Retinal pigment epithelial cell (primary cell): ENCODE data around the gene PRR15.

ENCODE experiments used
- DNase-seq: peaks from one replicate; pipeline ENCODE4 v3.0.0-alpha.2; 2010; ENCODE audit warnings: low read depth
- H3K4me3 ChIP-seq: 2 replicates; pipeline ENCODE4 v1.5.1; 2011; ENCODE audit warnings: mild to moderate bottlenecking, low read length, control low read depth, moderate library complexity
- TF ChIP-seq, protein P1 (sequence below): conservative IDR thresholded peaks from 2 replicates; pipeline ENCODE4 v1.5.1; 2011; ENCODE audit warnings: low read depth, low read length, control low read depth, inconsistent platforms

The PRR15 gene

DNA sequence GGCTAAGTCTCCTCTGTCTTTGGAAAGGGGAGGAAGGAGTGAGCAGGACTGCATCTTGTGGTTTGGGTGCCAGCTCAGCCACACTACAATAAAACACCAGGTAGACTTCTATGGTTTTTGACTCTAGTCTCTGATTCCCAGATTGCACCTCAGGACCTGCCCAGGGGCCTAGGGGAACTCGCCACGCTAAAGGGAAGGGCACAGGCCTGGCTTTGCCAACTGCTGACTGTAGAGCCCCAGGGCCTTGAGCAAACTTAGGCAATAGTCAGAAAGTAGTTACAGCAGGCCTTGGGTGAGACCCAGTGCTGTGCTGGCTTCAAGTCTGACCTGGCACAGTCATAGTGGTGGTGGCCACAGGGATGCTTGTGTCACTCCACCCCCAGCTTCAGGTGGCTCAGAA lies 24.2 kb upstream of the PRR15 start:
- TF ChIP-seq, protein P1, sequence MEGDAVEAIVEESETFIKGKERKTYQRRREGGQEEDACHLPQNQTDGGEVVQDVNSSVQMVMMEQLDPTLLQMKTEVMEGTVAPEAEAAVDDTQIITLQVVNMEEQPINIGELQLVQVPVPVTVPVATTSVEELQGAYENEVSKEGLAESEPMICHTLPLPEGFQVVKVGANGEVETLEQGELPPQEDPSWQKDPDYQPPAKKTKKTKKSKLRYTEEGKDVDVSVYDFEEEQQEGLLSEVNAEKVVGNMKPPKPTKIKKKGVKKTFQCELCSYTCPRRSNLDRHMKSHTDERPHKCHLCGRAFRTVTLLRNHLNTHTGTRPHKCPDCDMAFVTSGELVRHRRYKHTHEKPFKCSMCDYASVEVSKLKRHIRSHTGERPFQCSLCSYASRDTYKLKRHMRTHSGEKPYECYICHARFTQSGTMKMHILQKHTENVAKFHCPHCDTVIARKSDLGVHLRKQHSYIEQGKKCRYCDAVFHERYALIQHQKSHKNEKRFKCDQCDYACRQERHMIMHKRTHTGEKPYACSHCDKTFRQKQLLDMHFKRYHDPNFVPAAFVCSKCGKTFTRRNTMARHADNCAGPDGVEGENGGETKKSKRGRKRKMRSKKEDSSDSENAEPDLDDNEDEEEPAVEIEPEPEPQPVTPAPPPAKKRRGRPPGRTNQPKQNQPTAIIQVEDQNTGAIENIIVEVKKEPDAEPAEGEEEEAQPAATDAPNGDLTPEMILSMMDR: no peak
- DNase-seq: no peak
- no peak overlapping the region for H3K4me3 ChIP-seq

DNA sequence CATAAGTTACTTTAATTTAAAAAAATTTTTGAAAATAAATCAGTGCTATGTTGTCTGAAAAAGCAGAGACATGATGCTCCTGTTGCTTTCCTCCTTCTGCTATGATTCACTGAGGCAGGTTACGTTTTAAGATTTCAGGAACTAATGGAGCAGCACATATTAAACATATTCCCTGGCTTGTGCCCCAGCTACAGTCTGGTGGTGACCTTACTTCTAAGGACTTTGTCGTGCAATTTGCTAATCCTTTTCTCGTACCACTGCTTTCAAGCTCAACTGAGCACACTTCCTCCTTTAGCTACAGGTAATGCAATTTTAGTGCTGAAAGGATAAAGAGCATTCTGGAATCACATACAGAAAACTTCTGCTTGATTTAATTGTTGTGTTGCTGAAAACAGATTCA lies 16.2 kb upstream of the PRR15 start:
- H3K4me3 ChIP-seq: no peak overlapping the region
- no peak for DNase-seq
- TF ChIP-seq, protein P1: no peak

DNA sequence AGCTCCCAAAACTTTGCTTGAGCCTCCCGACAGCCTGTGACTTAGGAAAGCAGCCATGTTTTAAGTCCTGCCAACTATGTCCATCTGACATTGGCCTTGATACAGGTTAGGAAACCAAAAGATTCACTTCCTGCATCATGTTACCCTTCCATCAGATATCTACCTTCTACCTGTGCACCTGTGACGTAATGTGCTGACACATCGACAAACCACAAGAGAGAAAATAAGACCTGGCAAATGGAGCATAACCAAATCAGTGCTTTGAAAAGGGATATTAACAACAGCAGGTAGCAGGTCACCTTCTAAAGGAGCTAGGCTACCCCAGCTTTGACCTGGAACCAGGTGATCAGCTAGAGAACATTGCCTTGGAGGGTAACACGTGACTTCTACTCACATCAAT lies 14.8 kb upstream of the PRR15 start:
- TF ChIP-seq, protein P1: no peak
- no peak for DNase-seq

DNA sequence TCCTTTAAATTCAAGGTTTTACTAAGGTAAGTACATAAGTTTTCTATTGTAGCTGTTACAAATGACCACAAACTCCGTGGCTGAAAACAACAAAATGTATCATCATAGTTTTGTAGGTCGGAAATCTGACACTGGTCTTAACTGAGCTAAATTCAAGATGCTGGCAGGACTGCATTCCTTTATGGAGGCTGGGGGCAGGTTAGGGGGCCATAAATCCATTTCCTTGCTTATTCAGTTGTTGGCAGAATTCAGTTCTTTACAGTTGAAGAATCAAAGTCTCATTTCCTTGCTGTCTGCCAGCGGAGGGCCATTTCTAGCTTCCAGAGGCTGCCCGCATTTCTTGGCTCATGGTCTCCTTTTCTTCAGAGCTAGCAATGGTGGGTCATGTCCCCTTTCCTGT lies 11.2 kb upstream of the PRR15 start:
- no peak for DNase-seq
- TF ChIP-seq, protein P1: no peak
- H3K4me3 ChIP-seq: no peak overlapping the region

More for the DNA sequence above, 14.8 kb upstream of the PRR15 start:
- no peak overlapping the region for H3K4me3 ChIP-seq

DNA sequence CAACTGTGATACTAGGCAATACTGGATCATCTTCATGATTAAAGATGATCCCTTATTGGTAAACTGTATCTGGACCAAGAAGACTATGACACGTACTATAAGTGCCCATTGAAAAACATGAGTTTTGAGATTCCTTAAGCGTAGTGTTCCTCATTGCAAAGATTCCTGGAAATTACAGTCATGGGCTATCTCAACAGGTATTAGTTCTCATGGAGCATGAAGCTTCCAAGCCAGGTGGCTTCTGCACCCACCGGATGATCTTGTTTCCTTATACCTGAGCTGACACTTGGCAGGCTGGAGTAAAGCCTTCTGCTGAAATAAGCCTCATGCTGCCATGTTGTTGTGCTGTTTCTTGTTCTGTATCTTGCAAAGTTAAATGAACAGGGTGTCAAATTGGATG lies 8.6 kb upstream of the PRR15 start:
- no peak overlapping the region for H3K4me3 ChIP-seq
- DNase-seq: no peak
- TF ChIP-seq, protein P1: no peak

DNA sequence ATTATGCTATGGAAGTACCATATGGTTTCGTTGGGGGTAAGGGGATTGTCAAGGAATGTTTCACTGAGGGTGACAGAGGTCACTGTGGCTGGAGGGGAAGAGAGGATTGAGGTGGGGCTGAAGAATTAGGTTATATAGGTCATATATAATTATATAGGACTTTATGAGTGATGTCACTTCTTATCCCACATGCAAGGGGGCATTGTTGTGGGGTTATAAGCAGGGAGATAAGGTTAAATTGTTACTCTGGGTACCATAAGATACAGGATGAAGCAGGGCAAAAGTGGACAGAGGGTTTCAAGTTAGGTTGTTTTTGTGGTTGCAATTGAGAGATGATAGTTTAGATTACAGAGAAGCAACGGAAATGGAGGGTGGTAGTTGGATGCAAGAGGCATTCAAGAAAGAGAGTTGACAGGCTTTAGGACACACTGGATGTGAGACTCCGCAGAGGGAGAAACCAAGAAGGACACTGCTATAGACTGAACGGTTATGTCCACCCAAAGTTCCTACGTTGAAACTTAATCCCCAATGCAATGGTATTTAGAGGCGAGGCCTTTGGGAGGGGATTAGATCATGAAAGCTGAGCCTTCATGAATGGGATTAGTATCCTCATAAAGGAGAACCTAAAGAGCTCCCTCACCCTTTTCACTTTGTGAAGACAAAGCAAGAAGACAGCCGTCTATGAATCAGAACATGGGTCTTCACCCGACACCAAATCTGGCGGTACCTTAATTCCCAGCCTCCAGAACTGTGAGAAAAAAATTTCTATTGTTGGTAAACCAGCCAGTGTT lies 7.0 kb upstream of the PRR15 start:
- TF ChIP-seq, protein P1: peak; percentile 22
- DNase-seq: no peak
- no peak overlapping the region for H3K4me3 ChIP-seq

DNA sequence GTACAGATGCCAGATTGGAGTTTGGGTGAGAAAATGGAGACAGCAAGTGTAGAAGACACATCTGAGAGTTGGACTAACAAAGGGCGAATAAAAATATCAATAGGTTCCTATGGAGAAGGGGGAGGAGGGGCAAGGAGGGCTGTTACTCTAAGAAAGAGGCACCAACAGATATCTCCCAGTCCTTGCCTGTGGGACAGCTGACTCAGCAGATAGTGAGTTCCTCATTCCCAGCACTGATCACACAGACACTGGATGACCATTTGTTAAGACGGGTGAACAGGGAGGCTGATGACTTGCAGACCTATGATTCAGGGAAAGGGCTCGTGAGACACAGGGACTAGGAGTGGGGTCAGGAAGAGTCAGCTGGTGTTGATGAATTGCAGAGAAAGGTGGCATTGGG lies 5.7 kb upstream of the PRR15 start:
- DNase-seq: no peak
- TF ChIP-seq, protein P1: no peak
- no peak overlapping the region for H3K4me3 ChIP-seq
